Loucy (cell line): ENCODE results near the gene AGO3.

Source experiments
- H2AFZ ChIP-seq: fragments of 200-600 bp; sonication (generic); 2 replicates; pipeline ENCODE4 v1.6.0; 2016; ENCODE audit warnings: antibody characterized with exemption, mild to moderate bottlenecking, low read length, moderate library complexity
- H3F3A ChIP-seq: fragments of 200-600 bp; 2 replicates; pipeline ENCODE4 v1.6.0; 2016; ENCODE audit warnings: antibody characterized with exemption, low read depth, mild to moderate bottlenecking
- H3K27me3 ChIP-seq: fragments of 200-600 bp; sonication (generic); 2 replicates; pipeline ENCODE4 v1.6.1; 2014; ENCODE audit warnings: low read length, mild to moderate bottlenecking; ENCODE audit not compliant: insufficient read depth, poor library complexity, severe bottlenecking
- H3K36me3 ChIP-seq: fragments of 200-600 bp; sonication (generic); 2 replicates; pipeline ENCODE4 v1.6.1; 2016; ENCODE audit warnings: low read length; ENCODE audit not compliant: insufficient read depth
- H3K4me1 ChIP-seq: fragments of 200-600 bp; sonication (generic); 2 replicates; pipeline ENCODE4 v1.5.1; 2014; ENCODE audit warnings: low read length, mild to moderate bottlenecking; ENCODE audit not compliant: insufficient read depth, poor library complexity, severe bottlenecking
- H3K4me2 ChIP-seq: fragments of 200-600 bp; sonication (generic); 2 replicates; pipeline ENCODE4 v1.6.0; 2014; ENCODE audit warnings: antibody characterized with exemption, low read length, low read depth, mild to moderate bottlenecking; ENCODE audit not compliant: poor library complexity, severe bottlenecking
- H3K4me3 ChIP-seq: fragments of 200-600 bp; sonication (generic); 2 replicates; pipeline ENCODE4 v1.5.1; 2014; ENCODE audit warnings: low read length, mild to moderate bottlenecking, mixed read lengths; ENCODE audit not compliant: poor library complexity, severe bottlenecking
- H3K79me2 ChIP-seq: fragments of 200-600 bp; sonication (generic); 2 replicates; pipeline ENCODE4 v1.6.1; 2014; ENCODE audit warnings: low read length; ENCODE audit not compliant: insufficient read depth
- H3K9ac ChIP-seq: fragments of 200-600 bp; sonication (generic); 2 replicates; pipeline ENCODE4 v1.6.0; 2014; ENCODE audit warnings: mild to moderate bottlenecking, low read depth, low read length, moderate library complexity; ENCODE audit not compliant: poor library complexity, severe bottlenecking
- H3K9me2 ChIP-seq: fragments of 200-600 bp; sonication (generic); replicated peaks from 2 replicates; pipeline ENCODE4 v1.6.1; 2016; ENCODE audit warnings: low read depth, low read length, mixed read lengths
- H3K9me3 ChIP-seq: fragments of 200-600 bp; sonication (generic); 2 replicates; pipeline ENCODE4 v1.6.1; 2014; ENCODE audit warnings: mild to moderate bottlenecking, antibody characterized with exemption, low read length, low read depth; ENCODE audit not compliant: insufficient read depth
- H4K20me1 ChIP-seq: fragments of 200-600 bp; sonication (generic); 2 replicates; pipeline ENCODE4 v1.6.0; 2014; ENCODE audit warnings: antibody characterized with exemption, low read length, mild to moderate bottlenecking; ENCODE audit not compliant: insufficient read depth, poor library complexity, severe bottlenecking
- CTCF ChIP-seq: fragments of 200-600 bp; sonication (generic); conservative IDR thresholded peaks from 2 replicates; pipeline ENCODE4 v1.5.1; 2014; ENCODE audit warnings: mild to moderate bottlenecking, antibody characterized with exemption, low read length
- EZH2phosphoT487 ChIP-seq: fragments of 200-600 bp; IDR thresholded peaks from 2 replicates; pipeline ENCODE4 v1.6.1; 2018; ENCODE audit warnings: antibody characterized with exemption, mild to moderate bottlenecking, moderate library complexity, borderline replicate concordance

The AGO3 gene

GRCh38 chr1:36084497-36085115 lies 153.7 kb downstream of the AGO3 start:
- no peaks in the 10 kb centered on the region for H3F3A ChIP-seq
- peaks cover 8% of the 10 kb centered on the region for H3K79me2 ChIP-seq
- H3K9me3 ChIP-seq: no peaks in the 10 kb centered on the region
- H3K4me1 ChIP-seq: peaks cover 5% of the 10 kb centered on the region
- H3K27me3 ChIP-seq: no peaks in the 10 kb centered on the region
- no peak overlapping the region for H3K9ac ChIP-seq
- H3K36me3 ChIP-seq: no peaks in the 10 kb centered on the region
- H4K20me1 ChIP-seq: peaks cover 6% of the 10 kb centered on the region
- no peaks in the 10 kb centered on the region for H3K9me2 ChIP-seq
- TF ChIP-seq CTCF: no peak
- no peak for TF ChIP-seq EZH2phosphoT487
- H3K4me3 ChIP-seq: no peak overlapping the region
- no peak overlapping the region for H2AFZ ChIP-seq
- H3K4me2 ChIP-seq: no peak overlapping the region

- H3K9me2 ChIP-seq: no peaks in the 10 kb centered on the region
- peaks cover 14% of the 10 kb centered on the region for H3K79me2 ChIP-seq
- no peak overlapping the region for H3K4me2 ChIP-seq
- no peaks in the 10 kb centered on the region for H3K27me3 ChIP-seq
- H3K4me3 ChIP-seq: no peak overlapping the region
- H3K9ac ChIP-seq: no peak overlapping the region
- peaks cover 10% of the 10 kb centered on the region for H3K4me1 ChIP-seq
- peaks cover 12% of the 10 kb centered on the region for H4K20me1 ChIP-seq
- no peaks in the 10 kb centered on the region for H3K9me3 ChIP-seq
- TF ChIP-seq EZH2phosphoT487 (no peak), CTCF (no peak)
- no peak overlapping the region for H2AFZ ChIP-seq
- H3K36me3 ChIP-seq: no peaks in the 10 kb centered on the region
- H3F3A ChIP-seq: no peaks in the 10 kb centered on the region
Measured at GRCh38 chr1:36085126-36085525, 154.2 kb downstream of the AGO3 start.

GRCh38 chr1:36085686-36086526 lies 155.0 kb downstream of the AGO3 start:
- H3K9ac ChIP-seq: no peak overlapping the region
- H3K4me2 ChIP-seq: no peak overlapping the region
- no peak overlapping the region for H2AFZ ChIP-seq
- H3K27me3 ChIP-seq: no peaks in the 10 kb centered on the region
- H3K4me1 ChIP-seq: peaks cover 14% of the 10 kb centered on the region
- H3K9me3 ChIP-seq: no peaks in the 10 kb centered on the region
- no peaks in the 10 kb centered on the region for H3K36me3 ChIP-seq
- no peaks in the 10 kb centered on the region for H3K9me2 ChIP-seq
- TF ChIP-seq EZH2phosphoT487: no peak
- TF ChIP-seq CTCF: no peak
- H3K4me3 ChIP-seq: no peak overlapping the region
- H4K20me1 ChIP-seq: peaks cover 15% of the 10 kb centered on the region
- H3K79me2 ChIP-seq: peaks cover 21% of the 10 kb centered on the region
- no peaks in the 10 kb centered on the region for H3F3A ChIP-seq
